22Rv1 (cell line): ENCODE results near the gene TMEM163.

Experiments
- ZFX ChIP-seq: fragments of 450-650 bp; IDR thresholded peaks from 2 replicates; pipeline ENCODE4 v1.6.1; 2017; ENCODE audit warnings: antibody characterized with exemption, borderline replicate concordance
- TF ChIP-seq, protein P1 (sequence below): fragments of 450-650 bp; IDR thresholded peaks from 2 replicates; pipeline ENCODE4 v1.5.1; 2017; ENCODE audit warnings: mild to moderate bottlenecking

DNA sequence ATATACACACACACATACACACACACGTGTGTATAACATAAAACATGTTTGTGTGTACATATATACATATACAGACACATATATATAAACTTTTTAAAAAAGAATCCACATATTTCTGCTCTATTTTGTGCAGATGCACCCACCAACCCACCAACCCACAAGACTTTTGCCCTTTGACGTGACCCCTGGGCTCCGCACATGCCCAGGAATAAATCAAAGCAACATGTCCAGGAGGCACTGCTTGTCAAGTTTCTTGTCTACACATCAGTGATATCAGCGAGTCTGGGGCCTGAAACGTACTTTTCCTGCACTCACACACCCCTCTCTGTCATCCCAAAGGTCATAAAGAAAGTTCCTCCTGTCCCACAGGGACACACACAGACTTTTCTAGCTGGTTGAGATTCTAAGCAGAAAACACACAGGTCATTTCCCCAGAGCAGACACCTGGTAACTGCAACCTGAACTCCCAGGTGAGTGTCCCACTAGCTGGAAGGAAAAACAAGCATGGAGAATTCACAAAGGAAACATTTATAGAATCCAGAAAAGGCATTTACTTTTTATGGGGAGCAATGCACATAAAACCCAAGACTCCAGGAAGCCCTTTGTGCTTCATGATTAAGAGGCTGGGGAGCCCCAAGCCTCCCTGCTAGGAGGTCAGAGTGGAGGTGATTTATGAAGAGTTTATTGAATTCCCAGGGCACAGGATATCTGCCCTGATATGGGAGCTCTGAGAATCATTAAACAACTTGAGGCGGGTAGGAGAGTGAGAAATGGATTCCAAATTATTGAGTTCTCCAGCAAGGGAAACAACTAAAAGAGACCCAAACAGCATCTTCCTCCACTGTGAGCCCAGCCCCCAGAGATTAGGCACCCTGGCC lies 253.3 kb downstream of the TMEM163 start:
- TF ChIP-seq, protein P1, sequence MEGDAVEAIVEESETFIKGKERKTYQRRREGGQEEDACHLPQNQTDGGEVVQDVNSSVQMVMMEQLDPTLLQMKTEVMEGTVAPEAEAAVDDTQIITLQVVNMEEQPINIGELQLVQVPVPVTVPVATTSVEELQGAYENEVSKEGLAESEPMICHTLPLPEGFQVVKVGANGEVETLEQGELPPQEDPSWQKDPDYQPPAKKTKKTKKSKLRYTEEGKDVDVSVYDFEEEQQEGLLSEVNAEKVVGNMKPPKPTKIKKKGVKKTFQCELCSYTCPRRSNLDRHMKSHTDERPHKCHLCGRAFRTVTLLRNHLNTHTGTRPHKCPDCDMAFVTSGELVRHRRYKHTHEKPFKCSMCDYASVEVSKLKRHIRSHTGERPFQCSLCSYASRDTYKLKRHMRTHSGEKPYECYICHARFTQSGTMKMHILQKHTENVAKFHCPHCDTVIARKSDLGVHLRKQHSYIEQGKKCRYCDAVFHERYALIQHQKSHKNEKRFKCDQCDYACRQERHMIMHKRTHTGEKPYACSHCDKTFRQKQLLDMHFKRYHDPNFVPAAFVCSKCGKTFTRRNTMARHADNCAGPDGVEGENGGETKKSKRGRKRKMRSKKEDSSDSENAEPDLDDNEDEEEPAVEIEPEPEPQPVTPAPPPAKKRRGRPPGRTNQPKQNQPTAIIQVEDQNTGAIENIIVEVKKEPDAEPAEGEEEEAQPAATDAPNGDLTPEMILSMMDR: no peak
- TF ChIP-seq ZFX: no peak
